ENCODE results near the gene GAGE10. TPM values are rescaled to one million over a fixed set of nuclear protein-coding genes. Genes with fewer than 3 reads are reported as not detected.
"Not testable (repeated sequence)": the region's sequence is repeated elsewhere in the genome, so short reads cannot be mapped to it uniquely, and the experiment has no call there.

The GAGE10 gene
- total RNA-seq, 1 experiment from 2014 or later: not detected

DNA sequence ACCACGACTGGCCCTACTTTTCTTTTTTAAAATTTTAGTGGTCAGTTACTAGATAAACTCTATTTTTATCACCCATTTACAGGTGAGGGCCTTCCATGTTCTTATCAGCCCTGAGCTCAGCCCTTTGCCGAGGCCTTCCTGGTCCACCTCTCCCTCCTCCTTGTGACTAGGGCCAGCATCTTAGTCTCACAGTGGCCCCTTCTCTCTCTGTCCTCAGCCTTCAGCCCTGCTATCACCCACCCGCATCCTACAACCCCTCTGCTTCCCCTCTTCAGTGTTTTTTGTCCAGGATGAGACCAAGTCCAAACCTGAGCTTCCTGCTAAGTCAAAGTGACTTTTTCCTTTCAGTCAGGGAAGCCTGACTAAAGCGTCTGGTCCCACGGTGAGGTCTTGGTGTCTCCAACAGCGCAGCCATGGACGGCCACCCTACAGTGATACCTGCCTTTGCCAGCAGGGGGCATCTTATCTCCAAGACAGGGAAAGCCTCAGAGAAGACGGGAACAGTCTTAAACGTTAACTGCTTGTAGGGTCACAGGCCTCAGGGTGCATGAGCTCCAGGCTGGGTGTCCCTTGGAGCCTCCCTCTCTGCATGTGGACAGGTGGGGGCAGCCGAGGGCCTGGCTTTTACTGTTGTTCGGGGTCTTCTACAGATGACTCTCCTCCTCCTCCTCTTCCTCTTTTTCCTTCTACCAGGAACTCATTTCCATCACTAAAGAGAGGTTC, 11.7 kb upstream of the GAGE10 start (continued):
- TF ChIP-seq SRF (IDR thresholded peaks at IDR 0.05; ENCODE audit: low read depth) (no peak), YY1 (IDR thresholded peaks at IDR 0.05; ENCODE audit: extremely low read depth, insufficient replicate concordance, low read depth, low read length) (peak; percentile 37), POLR2A (IDR thresholded peaks at IDR 0.05; ENCODE audit: borderline replicate concordance, extremely low read depth, insufficient read depth, insufficient read length) (no peak)

DNA sequence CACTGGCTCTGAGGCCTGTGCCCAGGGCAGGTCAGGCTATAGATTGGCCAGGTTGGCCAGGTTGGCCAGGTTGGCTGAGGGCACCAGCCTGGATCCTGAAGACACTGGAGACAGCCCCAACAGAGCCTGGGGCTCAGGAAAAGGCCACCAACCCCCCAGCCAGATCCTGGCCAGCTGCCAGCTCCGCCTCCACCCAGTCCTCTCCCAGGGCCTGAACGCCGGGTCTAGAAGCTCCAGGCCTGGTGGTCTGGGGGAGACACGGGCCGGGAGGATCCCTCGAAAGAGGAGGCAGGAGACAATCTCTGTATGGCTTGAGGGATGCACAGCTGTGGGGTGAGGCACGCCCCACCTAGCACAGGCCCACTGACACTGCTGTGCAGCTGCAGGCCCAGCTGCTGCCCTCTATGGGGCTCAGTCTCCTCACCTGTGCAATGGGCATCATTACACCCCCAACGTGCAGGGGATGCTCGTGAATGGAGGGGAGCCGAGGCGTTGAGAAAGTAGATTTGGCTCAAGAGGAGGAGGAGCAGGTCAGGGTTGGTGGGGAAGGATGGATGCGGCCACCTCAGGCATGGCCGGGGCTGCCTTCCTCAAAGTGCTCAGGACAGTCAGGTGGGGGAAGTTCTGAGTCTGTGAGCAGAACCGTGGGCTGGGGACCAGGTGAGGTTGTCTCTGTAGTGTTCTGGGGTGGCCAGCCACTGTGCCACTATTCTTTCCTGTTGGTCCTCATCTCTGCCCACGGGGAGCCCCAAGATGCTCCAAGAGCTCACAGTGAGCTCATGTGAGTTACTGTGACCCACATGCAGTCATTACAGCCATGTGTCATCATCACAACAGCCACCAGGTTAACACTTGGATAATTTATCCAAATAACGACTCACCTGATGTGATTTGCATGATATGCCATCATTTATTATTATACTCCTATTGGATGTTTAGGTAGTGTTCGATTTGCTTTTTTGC, 10.8 kb upstream of the GAGE10 start:
- BruUV-seq (replicated peaks): no TSS peak
- no peaks in the 10 kb centered on the region for H3K9me2 ChIP-seq (ENCODE audit: insufficient read depth)
- CTCF ChIA-PET: interaction anchor here (0.6 to 1.4 kb wide), 6 partner anchors 24 to 546 kb away, joined by 3 to 5 read pairs (median 4); no protein-coding TSS in a partner anchor
- no peaks in the 10 kb centered on the region for H3K4me1 ChIP-seq (ENCODE audit: control insufficient read depth in 1 of 2, insufficient read depth in 2 of 2, low read length in 2 of 2)
- TF ChIP-seq TCF7L2 (IDR thresholded peaks at IDR 0.05; ENCODE audit: borderline replicate concordance, extremely low read depth, insufficient read depth, insufficient read length) (no peak), EZH2phosphoT487 (IDR thresholded peaks at IDR 0.05; ENCODE audit: borderline replicate concordance) (no peak), ELF1 (IDR thresholded peaks at IDR 0.05; ENCODE audit: borderline replicate concordance, low read depth) (no peak), SP1 (IDR thresholded peaks at IDR 0.05; ENCODE audit: low read depth) (no peak), POLR2A (IDR thresholded peaks at IDR 0.05; ENCODE audit: borderline replicate concordance, extremely low read depth, insufficient read depth, insufficient read length) (no peak)
- H3K36me3 ChIP-seq (ENCODE audit: control insufficient read depth in 1 of 2, insufficient read depth in 2 of 2, low read length in 2 of 2): no peaks in the 10 kb centered on the region
- H3K9me3 ChIP-seq (ENCODE audit: control insufficient read depth in 1 of 2, insufficient read depth in 1 of 2, low read depth in 1 of 2, low read length in 2 of 2): no peaks in the 10 kb centered on the region
- no peak overlapping the region for H2AFZ ChIP-seq (ENCODE audit: low read depth, low read length, poor library complexity, severe bottlenecking)
- ATAC-seq (peak; percentile 23; the same call in 1 of the 2 replicates), DNase-seq (ENCODE audit: low read depth, low spot score) (no peak)
- RAD21 ChIA-PET (ENCODE audit: low non-redundant PET in 1 of 2, low total read pairs in 2 of 2, uncharacterized antibody in 2 of 2, unreplicated experiment in 2 of 2): no interaction called here
- no peak overlapping the region for H3K9ac ChIP-seq (ENCODE audit: low read length)
- H3K27ac ChIP-seq (ENCODE audit: low read depth, low read length): no peak overlapping the region
- H3K79me2 ChIP-seq (ENCODE audit: insufficient read depth, low read length): no peaks in the 10 kb centered on the region
- no peak overlapping the region for H3K4me3 ChIP-seq (replicated peaks in 1 of 2; ENCODE audit: low read depth in 1 of 2, low read length in 2 of 2)
- no peaks in the 10 kb centered on the region for H3K27me3 ChIP-seq (ENCODE audit: insufficient read depth, low read length)
- POLR2A ChIA-PET: no interaction called here
- intact Hi-C loops (cut with micrococcal nuclease): loop anchor here (5.0 kb wide), 1 partner anchor 460 kb away; no protein-coding TSS in a partner anchor
- H3K4me2 ChIP-seq (ENCODE audit: low read length): no peak overlapping the region
- H4K20me1 ChIP-seq (ENCODE audit: insufficient read depth): no peaks in the 10 kb centered on the region

- POLR2A ChIA-PET; CTCF ChIA-PET; H3K27me3 ChIP-seq (ENCODE audit: insufficient read depth, low read length); H2AFZ ChIP-seq (ENCODE audit: low read depth, low read length, poor library complexity, severe bottlenecking); H3K4me2 ChIP-seq (ENCODE audit: low read length); H3K4me3 ChIP-seq (replicated peaks in 1 of 2; ENCODE audit: low read depth in 1 of 2, low read length in 2 of 2); H3K79me2 ChIP-seq (ENCODE audit: insufficient read depth, low read length); H3K4me1 ChIP-seq (ENCODE audit: control insufficient read depth in 1 of 2, insufficient read depth in 2 of 2, low read length in 2 of 2); ATAC-seq; H3K9me2 ChIP-seq (ENCODE audit: insufficient read depth); RAD21 ChIA-PET (ENCODE audit: low non-redundant PET in 1 of 2, low total read pairs in 2 of 2, uncharacterized antibody in 2 of 2, unreplicated experiment in 2 of 2); H3K27ac ChIP-seq (ENCODE audit: low read depth, low read length); intact Hi-C loops (cut with micrococcal nuclease); H3K9me3 ChIP-seq (ENCODE audit: control insufficient read depth in 1 of 2, insufficient read depth in 1 of 2, low read depth in 1 of 2, low read length in 2 of 2); DNase-seq (ENCODE audit: low read depth, low spot score); BruUV-seq (replicated peaks); H3K9ac ChIP-seq (ENCODE audit: low read length); H4K20me1 ChIP-seq (ENCODE audit: insufficient read depth); H3K36me3 ChIP-seq (ENCODE audit: control insufficient read depth in 1 of 2, insufficient read depth in 2 of 2, low read length in 2 of 2): not testable (repeated sequence)
Observed at GRCh38 chrX:49299293-49299692, 4.2 kb upstream of the GAGE10 start.
